Astrocyte (in vitro differentiated cells and primary cell): ENCODE results near the gene GRAMD1B. TPM values are rescaled to one million over a fixed set of nuclear protein-coding genes. Genes with fewer than 3 reads are reported as not detected.
"Not testable (repeated sequence)": the region's sequence is repeated elsewhere in the genome, so short reads cannot be mapped to it uniquely, and the experiment has no call there.

Experiments used
- DNase-seq: peaks from one replicate; pipeline ENCODE4 v3.0.0-alpha.2; 2010; ENCODE audit warnings: low read depth
- FAIRE-seq: peaks from 2 replicates; lab custom pipeline; 2011; peaks lifted over from hg19 to GRCh38; lab: Jason Lieb, UNC
- H2AFZ ChIP-seq: 2 replicates; pipeline ENCODE4 v1.6.0; 2012; ENCODE audit warnings: low read depth, low read length, inconsistent platforms
- H3K27ac ChIP-seq: 2 replicates; pipeline ENCODE4 v1.5.1; 2011; ENCODE audit warnings: low read depth, low read length, inconsistent platforms
- H3K27me3 ChIP-seq: 2 replicates; pipeline ENCODE4 v1.6.0; 2011; ENCODE audit warnings: low read length, inconsistent platforms; ENCODE audit not compliant: insufficient read depth
- H3K36me3 ChIP-seq: 2 replicates; pipeline ENCODE4 v1.5.1; 2011; ENCODE audit warnings: low read length, inconsistent platforms; ENCODE audit not compliant: insufficient read depth
- H3K4me1 ChIP-seq: 2 replicates; pipeline ENCODE4 v1.5.1; 2011; ENCODE audit warnings: low read length, inconsistent platforms; ENCODE audit not compliant: insufficient read depth
- H3K4me2 ChIP-seq: 2 replicates; pipeline ENCODE4 v1.6.0; 2012; ENCODE audit warnings: low read length, inconsistent platforms
- H3K4me3 ChIP-seq: 2 replicates; pipeline ENCODE4 v1.5.1; 2011; ENCODE audit warnings: low read depth, mild to moderate bottlenecking, low read length, inconsistent platforms; ENCODE audit not compliant: insufficient read depth
- H3K79me2 ChIP-seq: 2 replicates; pipeline ENCODE4 v1.6.0; 2012; ENCODE audit warnings: mild to moderate bottlenecking, low read length, inconsistent platforms; ENCODE audit not compliant: insufficient read depth
- H3K9ac ChIP-seq: 2 replicates; pipeline ENCODE4 v1.6.0; 2012; ENCODE audit warnings: mild to moderate bottlenecking, low read length, inconsistent platforms
- H3K9me3 ChIP-seq: 2 replicates; pipeline ENCODE4 v1.5.1; 2012; ENCODE audit warnings: low read depth, mild to moderate bottlenecking, low read length, inconsistent platforms; ENCODE audit not compliant: insufficient read depth
- H4K20me1 ChIP-seq: 2 replicates; pipeline ENCODE4 v1.6.0; 2012; ENCODE audit warnings: low read length, inconsistent platforms; ENCODE audit not compliant: insufficient read depth
- H3K27ac Mint-ChIP-seq: one replicate; pipeline ENCODE4 v1.8.0; 2021; ENCODE audit warnings: mild to moderate bottlenecking, mixed read lengths; ENCODE audit not compliant: unreplicated experiment
- H3K27me3 Mint-ChIP-seq: one replicate; pipeline ENCODE4 v1.8.0; 2021; ENCODE audit warnings: low read depth, mixed read lengths; ENCODE audit not compliant: unreplicated experiment
- H3K36me3 Mint-ChIP-seq: one replicate; pipeline ENCODE4 v1.8.0; 2021; ENCODE audit warnings: low read depth, mixed read lengths; ENCODE audit not compliant: unreplicated experiment
- H3K4me1 Mint-ChIP-seq: one replicate; pipeline ENCODE4 v1.8.0; 2021; ENCODE audit warnings: low read depth, mixed read lengths; ENCODE audit not compliant: unreplicated experiment
- H3K4me3 Mint-ChIP-seq: one replicate; pipeline ENCODE4 v1.8.0; 2021; ENCODE audit warnings: mild to moderate bottlenecking, moderate library complexity, mixed read lengths; ENCODE audit not compliant: unreplicated experiment
- H3K9me3 Mint-ChIP-seq: one replicate; pipeline ENCODE4 v1.8.0; 2021; ENCODE audit warnings: mild to moderate bottlenecking, mixed read lengths; ENCODE audit not compliant: unreplicated experiment
- EZH2 ChIP-seq: IDR thresholded peaks from 2 replicates; pipeline ENCODE4 v1.6.1; 2012; ENCODE audit warnings: mild to moderate bottlenecking, low read length, inconsistent platforms; ENCODE audit not compliant: insufficient read depth
- total RNA-seq: library from RNA; stranded (reverse); gene quantifications from 2 replicates; pipeline ENCODE4 v1.2.1, GENCODE V29; 2021
- TF ChIP-seq, protein P1 (sequence below): IDR thresholded peaks from 2 replicates; pipeline ENCODE4 v1.5.1; 2011; ENCODE audit warnings: low read depth, mild to moderate bottlenecking, inconsistent platforms, low read length, moderate library complexity; ENCODE audit not compliant: insufficient read depth

GRAMD1B gene
- total RNA-seq, 1 donor from 2014 or later: 6.5 TPM

GRCh38 chr11:123458501-123458900 is 28.4 kb downstream of the GRAMD1B start:
- Histone ChIP-seq H3K27ac (no peak overlapping the region), H3K27me3 (no peaks in the 10 kb centered on the region), H2AFZ (no peak overlapping the region), H3K9me3 (no peaks in the 10 kb centered on the region), H3K4me2 (no peak overlapping the region), H4K20me1 (no peaks in the 10 kb centered on the region), H3K4me3 (no peak overlapping the region), H3K4me1 (peaks cover 5% of the 10 kb centered on the region), H3K79me2 (no peaks in the 10 kb centered on the region), H3K9ac (no peak overlapping the region), H3K36me3 (no peaks in the 10 kb centered on the region)
- H3K27me3 Mint-ChIP-seq: no peaks in the 10 kb centered on the region
- FAIRE-seq (no peak), DNase-seq (no peak)
- no peaks in the 10 kb centered on the region for H3K36me3 Mint-ChIP-seq
- TF ChIP-seq, protein P1, sequence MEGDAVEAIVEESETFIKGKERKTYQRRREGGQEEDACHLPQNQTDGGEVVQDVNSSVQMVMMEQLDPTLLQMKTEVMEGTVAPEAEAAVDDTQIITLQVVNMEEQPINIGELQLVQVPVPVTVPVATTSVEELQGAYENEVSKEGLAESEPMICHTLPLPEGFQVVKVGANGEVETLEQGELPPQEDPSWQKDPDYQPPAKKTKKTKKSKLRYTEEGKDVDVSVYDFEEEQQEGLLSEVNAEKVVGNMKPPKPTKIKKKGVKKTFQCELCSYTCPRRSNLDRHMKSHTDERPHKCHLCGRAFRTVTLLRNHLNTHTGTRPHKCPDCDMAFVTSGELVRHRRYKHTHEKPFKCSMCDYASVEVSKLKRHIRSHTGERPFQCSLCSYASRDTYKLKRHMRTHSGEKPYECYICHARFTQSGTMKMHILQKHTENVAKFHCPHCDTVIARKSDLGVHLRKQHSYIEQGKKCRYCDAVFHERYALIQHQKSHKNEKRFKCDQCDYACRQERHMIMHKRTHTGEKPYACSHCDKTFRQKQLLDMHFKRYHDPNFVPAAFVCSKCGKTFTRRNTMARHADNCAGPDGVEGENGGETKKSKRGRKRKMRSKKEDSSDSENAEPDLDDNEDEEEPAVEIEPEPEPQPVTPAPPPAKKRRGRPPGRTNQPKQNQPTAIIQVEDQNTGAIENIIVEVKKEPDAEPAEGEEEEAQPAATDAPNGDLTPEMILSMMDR: no peak
- TF ChIP-seq EZH2: no peak
- H3K4me1 Mint-ChIP-seq: peaks cover 9% of the 10 kb centered on the region
- peaks cover 2% of the 10 kb centered on the region for H3K9me3 Mint-ChIP-seq
- no peak overlapping the region for H3K4me3 Mint-ChIP-seq
- no peak overlapping the region for H3K27ac Mint-ChIP-seq

- no peak for DNase-seq
- Mint-ChIP-seq H3K9me3 (no peaks in the 10 kb centered on the region), H3K27ac (no peak overlapping the region), H3K4me3 (no peak overlapping the region), H3K27me3 (no peaks in the 10 kb centered on the region), H3K4me1 (peaks cover 3% of the 10 kb centered on the region), H3K36me3 (no peaks in the 10 kb centered on the region)
- Histone ChIP-seq H3K27me3 (no peaks in the 10 kb centered on the region), H3K9ac (no peak overlapping the region), H4K20me1 (no peaks in the 10 kb centered on the region), H2AFZ (no peak overlapping the region), H3K27ac (no peak overlapping the region), H3K36me3 (no peaks in the 10 kb centered on the region), H3K4me3 (no peak overlapping the region), H3K4me2 (no peak overlapping the region), H3K4me1 (no peaks in the 10 kb centered on the region), H3K9me3 (no peaks in the 10 kb centered on the region), H3K79me2 (no peaks in the 10 kb centered on the region)
- no peak for TF ChIP-seq EZH2
- TF ChIP-seq, protein P1: no peak
- no peak for FAIRE-seq
These were observed 30.1 kb downstream of the GRAMD1B start for GRCh38 chr11:123460012-123460700.

GRCh38 chr11:123461164-123461563 is 31.1 kb downstream of the GRAMD1B start:
- H3K4me3 Mint-ChIP-seq: no peak overlapping the region
- Histone ChIP-seq H3K36me3 (no peaks in the 10 kb centered on the region), H3K4me1 (no peaks in the 10 kb centered on the region), H3K27me3 (no peaks in the 10 kb centered on the region), H3K79me2 (no peaks in the 10 kb centered on the region), H3K9me3 (no peaks in the 10 kb centered on the region), H3K4me2 (no peak overlapping the region), H3K27ac (no peak overlapping the region), H3K4me3 (no peak overlapping the region), H2AFZ (no peak overlapping the region), H4K20me1 (no peaks in the 10 kb centered on the region), H3K9ac (no peak overlapping the region)
- peaks cover 3% of the 10 kb centered on the region for H3K4me1 Mint-ChIP-seq
- no peaks in the 10 kb centered on the region for H3K27me3 Mint-ChIP-seq
- no peaks in the 10 kb centered on the region for H3K36me3 Mint-ChIP-seq
- TF ChIP-seq, protein P1: no peak
- no peak for TF ChIP-seq EZH2
- DNase-seq (no peak), FAIRE-seq (no peak)
- H3K9me3 Mint-ChIP-seq: no peaks in the 10 kb centered on the region
- H3K27ac Mint-ChIP-seq: no peak overlapping the region

GRCh38 chr11:123465667-123466066 is 35.6 kb downstream of the GRAMD1B start:
- H3K79me2 ChIP-seq, H3K9ac ChIP-seq, H3K27ac Mint-ChIP-seq, H3K4me3 Mint-ChIP-seq, DNase-seq, H2AFZ ChIP-seq, H3K9me3 ChIP-seq, H4K20me1 ChIP-seq, FAIRE-seq, H3K4me3 ChIP-seq, H3K36me3 ChIP-seq, H3K36me3 Mint-ChIP-seq, H3K9me3 Mint-ChIP-seq, H3K4me2 ChIP-seq, H3K27me3 ChIP-seq, H3K27me3 Mint-ChIP-seq, H3K4me1 Mint-ChIP-seq, H3K4me1 ChIP-seq, H3K27ac ChIP-seq: not testable (repeated sequence)
